CD14-positive monocyte (primary cell): Measurements from ENCODE around the gene POLD4. TPM values are rescaled to one million over a fixed set of nuclear protein-coding genes. Genes with fewer than 3 reads are reported as not detected.
A peak's percentile ranks its signal among the peaks of the same experiment; 100 is the strongest.

Experiments used
- DNase-seq, 3 donors: peaks; one replicate each; pipeline ENCODE4 v3.0.0-alpha.2; 2011 to 2022
- H2AFZ ChIP-seq: 2 replicates; pipeline ENCODE4 v1.6.0; 2012; ENCODE audit warnings: mild to moderate bottlenecking, low read depth, low read length, inconsistent platforms; ENCODE audit not compliant: insufficient read depth, poor library complexity, severe bottlenecking
- H3K27ac ChIP-seq, 2 donors: 1 replicate in 1 of 2; 2 replicates in 1 of 2; pipeline ENCODE4 v1.5.1; 2012 to 2013; ENCODE audit warnings: low read length in 2 of 2, control low read depth in 1 of 2, inconsistent platforms in 1 of 2, low read depth in 1 of 2, mild to moderate bottlenecking in 1 of 2
- H3K27me3 ChIP-seq, 2 donors: one replicate each; pipeline versions ENCODE4 v1.6.0 to v1.6.1; 2011 to 2013; ENCODE audit warnings: low read length in 2 of 2; ENCODE audit not compliant: control insufficient read depth in 2 of 2, insufficient read depth in 2 of 2
- H3K36me3 ChIP-seq, 2 donors: replicated peaks in 1 of 2; 1 replicate in 1 of 2; 2 replicates in 1 of 2; pipeline versions ENCODE4 v1.5.1 to v1.6.1; 2012 to 2013; ENCODE audit warnings: low read length in 2 of 2, control low read depth in 1 of 2, inconsistent platforms in 1 of 2, mild to moderate bottlenecking in 1 of 2; ENCODE audit not compliant: insufficient read depth in 2 of 2, control insufficient read depth in 1 of 2
- H3K4me1 ChIP-seq, 2 donors: 1 replicate in 1 of 2; 2 replicates in 1 of 2; pipeline versions ENCODE4 v1.5.1 to v1.6.1; 2012 to 2013; ENCODE audit warnings: low read length in 2 of 2, control low read depth in 1 of 2, inconsistent platforms in 1 of 2, mild to moderate bottlenecking in 1 of 2, moderate library complexity in 1 of 2; ENCODE audit not compliant: insufficient read depth in 2 of 2, control insufficient read depth in 1 of 2
- H3K4me2 ChIP-seq: replicated peaks from 2 replicates; pipeline ENCODE3; 2012; ENCODE audit warnings: low read length, moderate library complexity, mild to moderate bottlenecking; ENCODE audit not compliant: poor library complexity, severe bottlenecking; ENCODE audit errors: extremely low read depth
- H3K4me3 ChIP-seq, 3 experiments: fragments of 200-600 bp in 1 of 3; sonication (generic) in 1 of 3; replicated peaks in 1 of 3; 1 replicate in 2 of 3; 2 replicates in 1 of 3; pipeline ENCODE4 v1.5.1; 2011 to 2013; ENCODE audit warnings: low read length in 3 of 3, mild to moderate bottlenecking in 3 of 3, control low read depth in 2 of 3, low read depth in 2 of 3, inconsistent platforms in 1 of 3, moderate library complexity in 1 of 3
- H3K79me2 ChIP-seq: 2 replicates; pipeline ENCODE4 v1.6.0; 2012; ENCODE audit warnings: mild to moderate bottlenecking, control low read depth, inconsistent platforms, low read length, moderate library complexity; ENCODE audit not compliant: insufficient read depth
- H3K9ac ChIP-seq: 2 replicates; pipeline ENCODE4 v1.6.0; 2017; ENCODE audit warnings: low read length, mild to moderate bottlenecking; ENCODE audit not compliant: insufficient read depth, poor library complexity, severe bottlenecking
- H3K9me3 ChIP-seq, 2 donors: replicated peaks in 1 of 2; 1 replicate in 1 of 2; 2 replicates in 1 of 2; pipeline versions ENCODE4 v1.5.1 to v1.6.1; 2012 to 2013; ENCODE audit warnings: low read length in 2 of 2, control low read depth in 1 of 2; ENCODE audit not compliant: control insufficient read depth in 1 of 2, insufficient read depth in 1 of 2
- H4K20me1 ChIP-seq: 2 replicates; pipeline ENCODE4 v1.6.0; 2012; ENCODE audit warnings: mild to moderate bottlenecking, low read length, control low read depth, moderate library complexity; ENCODE audit not compliant: insufficient read depth
- H3K27ac Mint-ChIP-seq, 7 donors: one replicate each; pipeline ENCODE4 v1.8.0; 2020; ENCODE audit warnings: mild to moderate bottlenecking in 7 of 7, mixed read lengths in 7 of 7, moderate library complexity in 6 of 7, inconsistent platforms in 2 of 7
- H3K27me3 Mint-ChIP-seq, 3 donors: one replicate each; pipeline ENCODE4 v1.8.0; 2021 to 2022; ENCODE audit warnings: low read depth in 3 of 3, mild to moderate bottlenecking in 3 of 3, mixed read lengths in 3 of 3, moderate library complexity in 3 of 3, inconsistent platforms in 1 of 3
- H3K36me3 Mint-ChIP-seq, 2 donors: one replicate each; pipeline ENCODE4 v1.8.0; 2020; ENCODE audit warnings: mixed read lengths in 2 of 2, inconsistent platforms in 1 of 2, mild to moderate bottlenecking in 1 of 2
- H3K4me1 Mint-ChIP-seq: one replicate; pipeline ENCODE4 v1.8.0; 2020; ENCODE audit warnings: mild to moderate bottlenecking, mixed read lengths
- H3K4me3 Mint-ChIP-seq, 2 donors: one replicate each; pipeline ENCODE4 v1.8.0; 2020; ENCODE audit warnings: mild to moderate bottlenecking in 2 of 2, mixed read lengths in 2 of 2, moderate library complexity in 1 of 2
- H3K9me3 Mint-ChIP-seq, 7 donors: one replicate each; pipeline ENCODE4 v1.8.0; 2020 to 2022; ENCODE audit warnings: mixed read lengths in 7 of 7, mild to moderate bottlenecking in 6 of 7, moderate library complexity in 6 of 7, inconsistent platforms in 2 of 7
- WGBS: methylation state at CpG from one replicate; pipeline ENCODE4 v1.1.5; 2013; ENCODE audit warnings: missing lambda C conversion rate; ENCODE audit not compliant: insufficient coverage; 5-methylcytosine and 5-hydroxymethylcytosine counted together
- intact Hi-C, 2 donors: fragments of 100-400 bp; cut with micrococcal nuclease; formaldehyde crosslinking; loops; one replicate each; pipeline versions ENCODE4 v1.15.0 to v1.15.1; 2023
- polyA plus RNA-seq, 3 donors: library from polyadenylated mRNA; depleted of rRNA in 1 of 3; unstranded in 2 of 3; stranded (reverse) in 1 of 3; fragments of 300-500 nt in 2 of 3; fragments of >200 nt in 1 of 3; fragmentation: Illumina TruSeq in 2 of 3; gene quantifications; 1 replicate in 2 of 3; 2 replicates in 1 of 3; pipeline ENCODE4 v1.2.3, GENCODE V29; 2012 to 2021
- TF ChIP-seq, protein P1 (sequence below): fragments of 200-600 bp; IDR thresholded peaks from one replicate; pipeline ENCODE4 v1.8.0; 2022; ENCODE audit warnings: antibody characterized with exemption, mild to moderate bottlenecking

Gene POLD4
- polyA plus RNA-seq, 3 donors: 157 to 205 (median 176) TPM

GRCh38 chr11:67401495-67402191 lies 48.3 kb upstream of the POLD4 start, which contains the start of gene PPP1CA:
Gene PPP1CA (minus strand): TSS chr11:67401858. CDS start chr11:67401782, 76 bp downstream.
- H3K4me1 Mint-ChIP-seq: peaks cover 78% of the 10 kb centered on the region
- H3K4me1 ChIP-seq: peaks cover 69 to 90% of the 10 kb centered on the region in 2 donors
- H3K9me3 ChIP-seq: no peaks in the 10 kb centered on the region
- intact Hi-C loops: loop anchor here (1.0 to 5.0 kb wide), 5 partner anchors 20 to 105 kb away; partner anchors contain the start of genes TMEM134 (in 2 of the 2) and PITPNM1 (in 1 of the 2)
- TF ChIP-seq, protein P1, sequence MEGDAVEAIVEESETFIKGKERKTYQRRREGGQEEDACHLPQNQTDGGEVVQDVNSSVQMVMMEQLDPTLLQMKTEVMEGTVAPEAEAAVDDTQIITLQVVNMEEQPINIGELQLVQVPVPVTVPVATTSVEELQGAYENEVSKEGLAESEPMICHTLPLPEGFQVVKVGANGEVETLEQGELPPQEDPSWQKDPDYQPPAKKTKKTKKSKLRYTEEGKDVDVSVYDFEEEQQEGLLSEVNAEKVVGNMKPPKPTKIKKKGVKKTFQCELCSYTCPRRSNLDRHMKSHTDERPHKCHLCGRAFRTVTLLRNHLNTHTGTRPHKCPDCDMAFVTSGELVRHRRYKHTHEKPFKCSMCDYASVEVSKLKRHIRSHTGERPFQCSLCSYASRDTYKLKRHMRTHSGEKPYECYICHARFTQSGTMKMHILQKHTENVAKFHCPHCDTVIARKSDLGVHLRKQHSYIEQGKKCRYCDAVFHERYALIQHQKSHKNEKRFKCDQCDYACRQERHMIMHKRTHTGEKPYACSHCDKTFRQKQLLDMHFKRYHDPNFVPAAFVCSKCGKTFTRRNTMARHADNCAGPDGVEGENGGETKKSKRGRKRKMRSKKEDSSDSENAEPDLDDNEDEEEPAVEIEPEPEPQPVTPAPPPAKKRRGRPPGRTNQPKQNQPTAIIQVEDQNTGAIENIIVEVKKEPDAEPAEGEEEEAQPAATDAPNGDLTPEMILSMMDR: peak; percentile 69
- no peaks in the 10 kb centered on the region for H3K27me3 ChIP-seq
- H3K27ac Mint-ChIP-seq: peak within 1 kb of the TSS; percentile 73 to 92 (median 90)
- H3K9me3 Mint-ChIP-seq: no peaks in the 10 kb centered on the region
- H3K79me2 ChIP-seq: peaks cover 87% of the 10 kb centered on the region
- no peaks in the 10 kb centered on the region for H3K27me3 Mint-ChIP-seq
- H3K4me3 Mint-ChIP-seq: peak within 1 kb of the TSS; percentile 78 to 87
- H3K4me2 ChIP-seq: peak within 1 kb of the TSS; percentile 89
- H3K27ac ChIP-seq: peak within 1 kb of the TSS; percentile 65 to 83
- peak within 1 kb of the TSS; percentile 70 to 82 (median 79) for H3K4me3 ChIP-seq
- peaks cover 41 to 42% of the 10 kb centered on the region in 2 donors for H3K36me3 ChIP-seq
- H3K9ac ChIP-seq: peak within 1 kb of the TSS; percentile 76
- H3K36me3 Mint-ChIP-seq: peaks cover 37 to 47% of the 10 kb centered on the region in 2 donors
- H2AFZ ChIP-seq: peak within 1 kb of the TSS; percentile 80
- WGBS: under 1% methylated on average over 61 of the region's 73 CpGs
- peaks cover 64% of the 10 kb centered on the region for H4K20me1 ChIP-seq
- peak; percentile 80 to 90 (median 86) for DNase-seq

DNA sequence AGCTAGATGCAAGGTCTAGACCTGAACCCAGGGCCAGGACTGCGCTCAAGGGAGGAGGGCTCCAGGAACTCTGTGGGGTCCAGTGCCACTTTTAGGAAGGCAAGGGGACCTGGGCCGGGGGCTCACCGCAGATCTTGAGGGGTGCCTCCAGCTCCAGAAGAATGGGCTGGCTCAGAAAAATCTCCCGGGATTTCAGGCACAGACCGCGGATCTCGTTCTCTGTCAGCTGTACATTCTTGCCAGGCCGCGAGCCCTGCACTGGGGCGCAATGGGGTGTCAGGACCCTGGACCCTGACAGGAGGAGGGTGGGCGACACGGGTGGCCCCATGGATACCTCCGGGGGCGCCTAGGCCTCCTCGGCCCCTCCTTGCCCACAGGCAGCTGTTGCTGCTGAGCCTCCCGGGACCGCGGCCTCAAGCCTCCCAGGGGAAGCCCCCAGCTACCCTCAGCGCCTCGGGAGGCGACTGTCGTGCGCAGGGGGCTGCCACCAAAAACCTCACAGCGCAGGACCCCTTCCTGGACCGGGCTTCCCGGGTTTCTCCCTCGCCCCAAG lies 47.7 kb upstream of the POLD4 start:
- peak overlapping the region; percentile 80 for H2AFZ ChIP-seq
- peak overlapping the region; percentile 78 to 87 for H3K4me3 Mint-ChIP-seq

More for the DNA sequence above, 47.7 kb upstream of the POLD4 start:
- H3K9me3 Mint-ChIP-seq: no peaks in the 10 kb centered on the region
- peak overlapping the region; percentile 70 to 82 (median 79) for H3K4me3 ChIP-seq
- peaks cover 64% of the 10 kb centered on the region for H4K20me1 ChIP-seq
- intact Hi-C loops: loop anchor here (1.0 to 5.0 kb wide), 2 partner anchors 66 to 105 kb away; partner anchors contain the start of gene TMEM134 (in 1 of the 2)
- peak overlapping the region in 6 of 7 donors; percentile 10 to 82 (median 70) for H3K27ac Mint-ChIP-seq
- no peak for DNase-seq
- no peaks in the 10 kb centered on the region for H3K27me3 Mint-ChIP-seq
- peaks cover 63 to 84% of the 10 kb centered on the region in 2 donors for H3K4me1 ChIP-seq
- H3K79me2 ChIP-seq: peaks cover 85% of the 10 kb centered on the region
- H3K4me1 Mint-ChIP-seq: peaks cover 71% of the 10 kb centered on the region
- no peaks in the 10 kb centered on the region for H3K9me3 ChIP-seq
- WGBS: 6% methylated on average over 27 of the region's 27 CpGs
- H3K27me3 ChIP-seq: no peaks in the 10 kb centered on the region
- peak overlapping the region; percentile 35 to 73 for H3K27ac ChIP-seq
- peak overlapping the region; percentile 89 for H3K4me2 ChIP-seq
- H3K36me3 Mint-ChIP-seq: peaks cover 36 to 46% of the 10 kb centered on the region in 2 donors
- peaks cover 43 to 47% of the 10 kb centered on the region in 2 donors for H3K36me3 ChIP-seq
- TF ChIP-seq, protein P1: no peak
- peak overlapping the region; percentile 76 for H3K9ac ChIP-seq
